KMS-11 (cell line): ENCODE measurements around the gene SC5D.

Experiments
- H2AFZ ChIP-seq: fragments of 200-600 bp; sonication (generic); 2 replicates; pipeline ENCODE4 v1.6.1; 2016; ENCODE audit warnings: antibody characterized with exemption, mixed run types, low read depth
- H3K27ac ChIP-seq: fragments of 200-600 bp; sonication (generic); 2 replicates; pipeline ENCODE4 v1.6.1; 2016; ENCODE audit warnings: mild to moderate bottlenecking, mixed run types
- H3K27me3 ChIP-seq: fragments of 200-600 bp; sonication (generic); 2 replicates; pipeline ENCODE4 v1.6.1; 2017; ENCODE audit warnings: mild to moderate bottlenecking, low read depth, mixed run types, moderate library complexity; ENCODE audit not compliant: insufficient read depth
- H3K36me3 ChIP-seq: fragments of 200-600 bp; sonication (generic); 2 replicates; pipeline ENCODE4 v1.6.1; 2017; ENCODE audit warnings: mild to moderate bottlenecking, mixed run types; ENCODE audit not compliant: insufficient read depth
- H3K4me1 ChIP-seq: fragments of 200-600 bp; sonication (generic); 2 replicates; pipeline ENCODE4 v1.6.1; 2016; ENCODE audit warnings: mild to moderate bottlenecking, low read depth, mixed run types; ENCODE audit not compliant: poor library complexity, severe bottlenecking
- H3K4me2 ChIP-seq: fragments of 200-600 bp; sonication (generic); 2 replicates; pipeline ENCODE4 v1.7.0; 2016; ENCODE audit warnings: mild to moderate bottlenecking, mixed run types
- H3K4me3 ChIP-seq: fragments of 200-600 bp; sonication (generic); IDR thresholded peaks from 2 replicates; pipeline ENCODE4 v1.6.1; 2017; ENCODE audit warnings: low read depth, low read length, mixed read lengths; ENCODE audit not compliant: insufficient read depth
- H3K79me2 ChIP-seq: fragments of 200-600 bp; sonication (generic); 2 replicates; pipeline ENCODE4 v1.6.1; 2016; ENCODE audit warnings: low read depth, mixed run types; ENCODE audit not compliant: insufficient read depth
- H3K9ac ChIP-seq: fragments of 200-600 bp; sonication (generic); 2 replicates; pipeline ENCODE4 v1.6.1; 2016; ENCODE audit warnings: mild to moderate bottlenecking, mixed run types
- H4K20me1 ChIP-seq: fragments of 200-600 bp; sonication (generic); 2 replicates; pipeline ENCODE4 v1.6.1; 2016; ENCODE audit warnings: mild to moderate bottlenecking, mixed run types; ENCODE audit not compliant: insufficient read depth
- CTCF ChIP-seq: fragments of 200-600 bp; sonication (generic); conservative IDR thresholded peaks from 2 replicates; pipeline ENCODE4 v1.6.1; 2017; ENCODE audit warnings: low read depth, mild to moderate bottlenecking, antibody characterized with exemption, low read length, moderate library complexity, mixed read lengths

SC5D gene

GRCh38 chr11:121347813-121348212 lies 55.2 kb downstream of the SC5D start:
- no peaks in the 10 kb centered on the region for H3K36me3 ChIP-seq
- no peaks in the 10 kb centered on the region for H3K27me3 ChIP-seq
- no peak overlapping the region for H3K27ac ChIP-seq
- no peak overlapping the region for H3K4me2 ChIP-seq
- H3K9ac ChIP-seq: no peak overlapping the region
- H3K79me2 ChIP-seq: no peaks in the 10 kb centered on the region
- TF ChIP-seq CTCF: no peak
- no peaks in the 10 kb centered on the region for H4K20me1 ChIP-seq
- no peak overlapping the region for H3K4me3 ChIP-seq
- no peak overlapping the region for H2AFZ ChIP-seq
- H3K4me1 ChIP-seq: no peaks in the 10 kb centered on the region

DNA sequence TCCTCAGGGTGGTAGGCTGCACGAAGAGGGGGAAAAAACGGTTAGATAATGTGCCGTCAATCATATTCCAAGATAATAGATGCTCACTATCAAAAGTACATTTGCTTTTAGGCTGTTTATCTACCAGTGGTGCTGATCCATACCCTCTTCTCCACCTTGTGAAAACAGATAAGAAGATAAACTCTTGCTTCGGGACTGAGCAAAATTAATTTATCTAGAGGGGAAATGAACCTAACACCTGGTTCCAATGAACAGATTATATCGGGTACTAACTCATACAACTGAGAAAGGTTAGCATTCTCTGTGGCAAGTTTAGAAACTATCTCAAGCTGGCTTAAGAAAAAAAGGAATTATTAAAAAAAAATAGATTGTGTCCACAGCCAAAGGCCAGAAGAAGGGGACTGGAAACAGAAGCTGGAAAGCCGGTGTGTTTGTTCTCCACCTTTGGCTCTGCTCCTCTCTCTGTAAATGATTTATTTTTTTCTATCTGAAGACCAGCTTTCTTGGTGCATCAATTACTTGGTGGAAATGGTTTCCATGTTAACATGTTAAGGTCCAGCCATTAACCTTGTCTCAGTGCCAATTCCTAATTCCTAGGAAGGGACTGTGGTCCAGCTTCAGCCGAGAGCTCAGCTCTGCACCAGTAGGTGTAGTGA lies 55.8 kb downstream of the SC5D start:
- H3K27ac ChIP-seq: no peak overlapping the region
- H3K4me1 ChIP-seq: no peaks in the 10 kb centered on the region
- no peak for TF ChIP-seq CTCF
- H3K27me3 ChIP-seq: no peaks in the 10 kb centered on the region
- H2AFZ ChIP-seq: no peak overlapping the region
- H3K79me2 ChIP-seq: no peaks in the 10 kb centered on the region
- no peak overlapping the region for H3K9ac ChIP-seq
- no peaks in the 10 kb centered on the region for H4K20me1 ChIP-seq
- no peak overlapping the region for H3K4me2 ChIP-seq
- no peak overlapping the region for H3K4me3 ChIP-seq
- H3K36me3 ChIP-seq: no peaks in the 10 kb centered on the region

GRCh38 chr11:121349790-121350189 lies 57.2 kb downstream of the SC5D start:
- no peak for TF ChIP-seq CTCF
- Histone ChIP-seq H3K27ac (no peak overlapping the region), H3K4me2 (no peak overlapping the region), H3K9ac (no peak overlapping the region), H3K79me2 (no peaks in the 10 kb centered on the region), H4K20me1 (no peaks in the 10 kb centered on the region), H2AFZ (no peak overlapping the region), H3K4me1 (no peaks in the 10 kb centered on the region), H3K27me3 (no peaks in the 10 kb centered on the region), H3K36me3 (no peaks in the 10 kb centered on the region), H3K4me3 (no peak overlapping the region)

GRCh38 chr11:121350314-121351082 lies 57.9 kb downstream of the SC5D start:
- H3K27me3 ChIP-seq: no peaks in the 10 kb centered on the region
- no peak overlapping the region for H3K27ac ChIP-seq
- no peaks in the 10 kb centered on the region for H3K79me2 ChIP-seq
- no peak overlapping the region for H2AFZ ChIP-seq
- TF ChIP-seq CTCF: no peak
- H3K4me1 ChIP-seq: no peaks in the 10 kb centered on the region
- no peak overlapping the region for H3K4me2 ChIP-seq
- H3K36me3 ChIP-seq: no peaks in the 10 kb centered on the region
- no peak overlapping the region for H3K9ac ChIP-seq
- H4K20me1 ChIP-seq: no peaks in the 10 kb centered on the region
- H3K4me3 ChIP-seq: no peak overlapping the region
